ENCODE data around the gene GNPTG. TPM values are rescaled to one million over a fixed set of nuclear protein-coding genes. Genes with fewer than 3 reads are reported as not detected.

GNPTG gene
- total RNA-seq, 4 donors from 2014 or later, result 51.1 to 117 (median 71.6) TPM

DNA sequence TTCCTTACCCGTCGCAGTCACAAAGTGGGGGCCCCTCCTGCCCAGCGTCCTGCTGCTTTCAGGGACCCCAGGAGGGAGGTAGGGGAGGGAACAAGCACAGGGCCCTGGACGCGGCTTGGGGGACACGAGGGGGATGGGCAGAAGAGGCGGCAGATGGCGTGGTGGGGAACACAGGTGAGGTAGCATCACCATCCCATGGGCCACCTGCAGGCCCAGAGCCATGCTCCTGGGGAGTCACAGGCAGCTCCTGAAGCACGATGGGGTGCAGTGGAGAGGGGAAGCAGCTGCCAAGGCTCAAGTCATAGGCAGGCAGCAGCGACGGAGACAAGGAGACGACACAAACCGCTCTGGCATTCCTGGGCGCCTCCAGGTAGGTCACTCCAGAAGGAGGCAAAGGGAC is 52.0 kb downstream of the GNPTG start:
- Histone ChIP-seq H3K27me3 (no peaks in the 10 kb centered on the region), H3K4me1 (peaks cover 0 to 17% (median 8%) of the 10 kb centered on the region in 4 donors), H3K27ac (no peak overlapping the region), H3K4me3 (no peak overlapping the region), H3K9me3 (no peaks in the 10 kb centered on the region), H3K36me3 (peaks cover 0 to 77% (median 11%) of the 10 kb centered on the region in 3 donors)
- WGBS, 2 donors, result 88 to 89% methylated on average over 13 to 14 of the region's 14 CpGs
- TF ChIP-seq POLR2A (IDR thresholded peaks at IDR 0.05), result no peak
- no peak for TF ChIP-seq EP300 (IDR thresholded peaks at IDR 0.05)
- TF ChIP-seq CTCF (IDR thresholded peaks at IDR 0.05), result no peak
- no peak for DNase-seq (ENCODE audit: low spot score in 2 of 2)

DNA sequence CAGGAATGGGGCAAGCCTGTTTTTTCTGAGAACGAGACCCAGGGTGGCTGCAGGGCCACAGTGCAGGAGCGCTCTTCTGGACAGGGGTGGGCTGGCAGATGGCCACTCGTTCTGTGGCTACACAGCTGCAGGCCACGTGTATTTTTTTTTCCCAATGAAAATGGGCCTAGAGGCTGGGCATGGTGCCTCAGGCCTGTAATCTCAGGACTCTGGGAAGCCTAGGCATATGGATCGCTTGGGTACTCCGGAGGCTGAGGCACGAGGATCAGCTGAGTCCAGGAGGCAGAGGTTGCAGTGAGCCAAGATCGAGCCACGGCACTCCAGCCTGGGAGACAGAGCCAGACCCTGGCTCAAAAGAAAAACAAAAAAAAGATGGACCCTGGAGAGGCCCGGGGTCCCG is 56.0 kb downstream of the GNPTG start:
- no peaks in the 10 kb centered on the region for H3K27me3 ChIP-seq
- peak overlapping the region; percentile 50 to 87 (median 62) for H3K27ac ChIP-seq
- H3K36me3 ChIP-seq, result peaks cover 0 to 70% (median 0%) of the 10 kb centered on the region in 3 donors
- 22 to 25% methylated on average over 10 to 11 of the region's 11 CpGs for WGBS, 2 donors
- TF ChIP-seq POLR2A (IDR thresholded peaks at IDR 0.05) (no peak), EP300 (IDR thresholded peaks at IDR 0.05) (no peak), CTCF (IDR thresholded peaks at IDR 0.05) (no peak)
- H3K4me3 ChIP-seq, result peak overlapping the region in 3 of 4 donors; percentile 31 to 54 (median 53)
- no peaks in the 10 kb centered on the region for H3K9me3 ChIP-seq
- H3K4me1 ChIP-seq, result peaks cover 0 to 44% (median 10%) of the 10 kb centered on the region in 4 donors
- DNase-seq (ENCODE audit: low spot score in 2 of 2), result peak in 1 of 2 donors; percentile 26

DNA sequence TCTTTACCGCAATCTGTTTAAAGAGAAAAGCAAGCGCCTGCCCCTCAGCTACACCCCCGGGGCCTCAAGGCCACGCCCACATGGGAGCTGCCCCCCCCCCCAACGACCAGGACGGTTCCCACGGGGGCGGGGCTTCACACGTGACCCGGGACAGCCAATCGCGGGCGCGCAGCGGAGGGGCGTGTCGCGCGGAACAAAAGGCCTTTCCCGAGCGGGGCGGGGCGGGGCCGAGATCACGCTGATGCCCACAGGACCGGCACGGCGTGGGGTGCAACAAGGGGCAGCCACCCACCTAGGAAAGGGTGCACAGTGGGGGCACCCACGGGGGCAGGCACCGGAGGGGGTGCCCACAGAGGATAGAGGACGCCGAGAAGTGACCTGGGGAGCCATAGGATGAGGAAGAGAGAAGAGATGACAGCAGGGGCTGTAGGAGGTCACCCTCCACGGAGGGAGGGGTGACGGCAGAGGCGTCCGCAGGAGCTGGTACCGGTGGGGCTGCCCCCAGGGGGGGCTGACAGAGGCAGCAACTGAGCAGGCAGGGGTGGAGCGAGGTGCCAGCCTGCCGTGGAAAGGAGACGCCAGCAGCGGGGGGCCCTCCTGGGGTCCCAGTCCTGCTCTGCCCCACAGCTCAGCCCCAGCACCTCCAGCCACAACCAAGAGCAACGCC is 56.6 kb downstream of the GNPTG start:
- Histone ChIP-seq H3K27ac (peak overlapping the region; percentile 50 to 87 (median 66)), H3K4me1 (peaks cover 0 to 49% (median 10%) of the 10 kb centered on the region in 4 donors), H3K9me3 (no peaks in the 10 kb centered on the region), H3K27me3 (no peaks in the 10 kb centered on the region), H3K36me3 (peaks cover 0 to 67% (median 0%) of the 10 kb centered on the region in 3 donors), H3K4me3 (peak overlapping the region; percentile 31 to 54 (median 42))
- no peak for TF ChIP-seq POLR2A (IDR thresholded peaks at IDR 0.05)
- no peak for TF ChIP-seq CTCF (IDR thresholded peaks at IDR 0.05)
- peak; percentile 58 to 90 for TF ChIP-seq EP300 (IDR thresholded peaks at IDR 0.05)
- WGBS, 2 donors, result 5 to 10% methylated on average over 14 to 40 of the region's 42 CpGs
- DNase-seq (ENCODE audit: low spot score in 2 of 2), result peak; percentile 94 to 95

- Histone ChIP-seq H3K9me3 (no peaks in the 10 kb centered on the region), H3K4me1 (peaks cover 0 to 63% (median 10%) of the 10 kb centered on the region in 4 donors), H3K27ac (no peak overlapping the region), H3K27me3 (no peaks in the 10 kb centered on the region), H3K36me3 (peaks cover 0 to 38% (median 0%) of the 10 kb centered on the region in 3 donors), H3K4me3 (no peak overlapping the region)
- TF ChIP-seq CTCF (IDR thresholded peaks at IDR 0.05) (no peak), POLR2A (IDR thresholded peaks at IDR 0.05) (no peak), EP300 (IDR thresholded peaks at IDR 0.05) (no peak)
- no peak for DNase-seq (ENCODE audit: low spot score in 2 of 2)
- WGBS, 2 donors, result 81 to 91% methylated on average over 2 of the region's 2 CpGs
Measured at GRCh38 chr16:1412847-1413246, 61.1 kb downstream of the GNPTG start.

Other genes starting within 250 kb of the GNPTG start
- gene CACNA1H, start 198.8 kb upstream of the GNPTG start, total RNA-seq, result 10 to 100 TPM in 2 of 4 donors, 1 to 10 TPM in 2; 3.8 to 12.0 (median 9.0) TPM
- 1 to 10 TPM in 1 of 4 donors, not detected in 3; 2.5 TPM for gene TPSG1, start 126.7 kb upstream of the GNPTG start, total RNA-seq
- 10 to 100 TPM; 14.7 to 59.0 (median 29.1) TPM for gene TPSB2, start 121.7 kb upstream of the GNPTG start, total RNA-seq
- gene TPSAB1, start 111.2 kb upstream of the GNPTG start, total RNA-seq, result 10 to 100 TPM; 13.8 to 67.7 (median 28.5) TPM
- gene TPSD1, start 95.9 kb upstream of the GNPTG start, total RNA-seq, result 10 to 100 TPM in 1 of 4 donors, 1 to 10 TPM in 2, not detected in 1; 2.7 to 14.0 (median 6.3) TPM
- gene UBE2I, start 42.3 kb upstream of the GNPTG start, total RNA-seq, result 100 to 1,000 TPM in 3 of 4 donors, 10 to 100 TPM in 1; 87.3 to 161 (median 111) TPM
- 1 to 10 TPM in 3 of 4 donors, under 1 TPM in 1; 0.66 to 2.7 (median 2.3) TPM for gene BAIAP3, start 18.3 kb upstream of the GNPTG start, total RNA-seq
- 100 to 1,000 TPM in 3 of 4 donors, 10 to 100 TPM in 1; 72.2 to 122 (median 108) TPM for gene TSR3, start 53 bp upstream of the GNPTG start, total RNA-seq
- gene UNKL, start 62.8 kb downstream of the GNPTG start, total RNA-seq, result 10 to 100 TPM; 34.3 to 70.5 (median 45.0) TPM
- 10 to 100 TPM in 3 of 4 donors, 1 to 10 TPM in 1; 8.7 to 18.6 (median 13.5) TPM for gene UQCC4, start 68.8 kb downstream of the GNPTG start, total RNA-seq
- gene PERCC1, start 79.1 kb downstream of the GNPTG start, total RNA-seq, result 1 to 10 TPM in 1 of 4 donors, not detected in 3; 1.1 TPM
- gene CCDC154, start 92.6 kb downstream of the GNPTG start, total RNA-seq, result 1 to 10 TPM in 2 of 4 donors, under 1 TPM in 1, not detected in 1; 0.44 to 3.0 (median 2.7) TPM
- 100 to 1,000 TPM in 2 of 4 donors, 10 to 100 TPM in 2; 38.7 to 136 (median 73.1) TPM for gene CLCN7, start 123.1 kb downstream of the GNPTG start, total RNA-seq
- gene PTX4, start 137.0 kb downstream of the GNPTG start, total RNA-seq, result not detected
- gene TELO2, start 141.4 kb downstream of the GNPTG start, total RNA-seq, result 10 to 100 TPM; 37.1 to 84.6 (median 45.3) TPM
- 10 to 100 TPM; 46.3 to 53.7 (median 48.9) TPM for gene TMEM204, start 181.7 kb downstream of the GNPTG start, total RNA-seq